Stimulated activated CD4-positive, alpha-beta T cell treated with anti-CD3 and anti-CD28 coated beads, Interleukin-4, amount 100 ng/mL, for 4 hours (primary cell): ENCODE measurements around the gene C19orf47.
A peak's percentile ranks its signal among the peaks of the same experiment; 100 is the strongest.
"Not testable (repeated sequence)": the region's sequence is repeated elsewhere in the genome, so short reads cannot be mapped to it uniquely, and the experiment has no call there.

ENCODE experiments used
- DNase-seq, 2 experiments: peaks; one replicate each; pipeline ENCODE4 v3.0.0-alpha.2; 2020

C19orf47 gene

DNA sequence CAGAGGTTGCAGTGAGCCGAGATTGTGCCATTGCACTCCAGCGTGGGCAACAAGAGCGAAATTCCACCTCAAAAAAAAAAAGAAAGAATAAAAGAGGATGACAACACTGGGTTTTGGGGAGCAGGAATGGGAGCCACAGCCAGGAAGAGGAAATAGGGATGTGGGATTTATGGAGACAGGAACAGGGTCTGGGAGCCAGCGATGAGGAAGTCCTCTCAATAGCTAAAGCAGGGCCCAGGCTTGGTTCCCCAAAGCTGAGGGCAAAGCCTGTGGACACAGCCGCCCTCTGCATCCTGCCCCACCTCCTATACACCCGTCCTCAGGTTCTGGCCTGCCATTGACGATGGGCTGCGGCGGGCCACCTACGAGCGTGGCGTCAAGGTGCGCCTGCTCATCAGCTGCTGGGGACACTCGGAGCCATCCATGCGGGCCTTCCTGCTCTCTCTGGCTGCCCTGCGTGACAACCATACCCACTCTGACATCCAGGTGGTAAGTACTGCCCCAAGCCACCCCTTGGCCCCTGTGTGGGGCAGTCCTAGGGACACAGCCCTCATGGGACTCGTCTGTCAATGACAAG, 28.2 kb upstream of the C19orf47 start:
- no peak for DNase-seq

DNA sequence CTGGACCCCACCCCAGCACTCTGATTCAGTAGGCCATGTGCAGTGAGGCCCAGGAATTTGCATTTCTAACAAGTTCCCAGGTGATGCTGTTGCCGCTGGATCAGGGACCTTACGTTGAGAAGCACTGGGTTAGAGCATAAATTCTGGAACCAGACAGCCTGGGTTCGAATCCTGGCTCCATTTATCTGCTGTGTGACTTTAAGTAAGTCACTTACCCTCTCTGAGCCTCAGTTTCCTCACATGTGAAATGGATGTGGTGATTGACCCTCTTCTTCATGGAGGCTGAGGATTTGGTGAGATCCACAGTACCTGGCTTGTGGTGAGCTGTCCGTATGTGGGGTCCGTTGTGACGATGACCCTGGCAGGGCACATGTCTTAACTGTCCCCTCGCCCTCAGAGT, 25.9 kb upstream of the C19orf47 start:
- DNase-seq = no peak

DNA sequence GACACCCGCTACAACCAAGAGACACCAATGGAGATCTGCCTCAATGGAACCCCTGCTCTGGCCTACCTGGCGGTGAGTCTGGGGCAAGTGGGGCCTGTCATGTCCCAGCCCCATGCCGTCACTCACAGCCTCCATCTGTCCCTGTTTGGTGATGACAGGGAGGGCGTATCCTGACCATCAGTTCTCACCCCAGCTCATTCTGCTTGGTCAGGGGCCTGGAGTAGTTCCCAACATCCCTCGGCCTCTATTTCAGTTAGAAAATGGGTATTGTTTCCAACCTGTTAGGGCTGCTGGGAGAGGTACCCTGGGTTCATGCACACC, 23.6 kb upstream of the C19orf47 start:
- DNase-seq = no peak

DNA sequence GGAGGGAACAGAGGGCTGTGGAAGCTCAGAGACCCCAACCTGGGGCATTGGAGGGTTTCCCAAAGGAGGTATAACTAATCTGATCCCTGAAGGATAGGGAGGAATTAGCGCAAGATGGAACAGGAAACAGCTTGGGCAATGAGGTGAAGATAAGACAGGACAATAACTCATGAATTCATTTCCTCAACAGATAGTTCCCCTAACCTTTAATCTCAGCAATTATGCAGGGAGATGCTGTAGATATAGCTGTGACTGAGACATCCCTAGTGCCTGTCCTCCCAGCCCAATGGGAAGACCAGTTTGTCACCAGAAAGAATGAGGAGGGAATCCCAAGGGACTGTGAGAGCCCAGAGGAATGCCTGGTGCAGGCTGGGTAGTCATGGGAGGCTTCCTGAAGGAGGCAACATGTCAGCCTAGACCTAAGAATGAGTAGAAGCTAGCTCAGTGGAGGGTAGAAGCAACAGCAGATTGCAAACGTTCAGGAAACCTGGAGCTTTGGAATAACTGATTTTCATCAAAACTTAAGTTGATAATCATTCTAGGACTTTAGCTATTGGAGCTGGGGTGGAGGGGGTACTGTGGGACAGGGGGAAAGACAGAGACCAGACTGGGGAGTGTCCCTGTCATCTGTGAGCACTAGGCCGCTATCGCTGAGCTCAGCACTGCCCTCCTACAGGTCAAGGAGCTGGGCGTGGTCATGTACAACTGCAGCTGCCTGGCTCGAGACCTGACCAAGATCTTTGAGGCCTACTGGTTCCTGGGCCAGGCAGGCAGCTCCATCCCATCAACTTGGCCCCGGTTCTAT, 23.0 kb upstream of the C19orf47 start:
- DNase-seq = no peak

DNA sequence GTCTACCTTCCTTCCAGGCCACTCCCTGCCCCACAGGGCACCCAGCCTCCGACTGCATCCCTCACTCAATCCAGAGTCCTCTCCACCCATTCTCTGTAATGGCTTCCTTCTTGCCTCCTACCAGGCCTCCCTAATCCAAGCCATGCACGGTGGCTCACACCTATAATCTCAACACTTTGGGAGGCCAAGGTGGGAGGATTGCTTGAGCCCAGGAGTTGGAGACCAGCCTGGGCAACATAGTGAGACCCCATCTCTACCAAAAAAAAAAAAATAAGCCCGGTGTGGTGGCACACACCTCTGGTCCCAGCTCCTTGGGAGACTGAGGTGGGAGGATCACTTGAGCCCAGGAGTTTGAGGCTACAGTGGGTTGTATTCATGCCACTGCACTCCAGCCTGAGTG, 22.1 kb upstream of the C19orf47 start:
- DNase-seq = not testable (repeated sequence)

DNA sequence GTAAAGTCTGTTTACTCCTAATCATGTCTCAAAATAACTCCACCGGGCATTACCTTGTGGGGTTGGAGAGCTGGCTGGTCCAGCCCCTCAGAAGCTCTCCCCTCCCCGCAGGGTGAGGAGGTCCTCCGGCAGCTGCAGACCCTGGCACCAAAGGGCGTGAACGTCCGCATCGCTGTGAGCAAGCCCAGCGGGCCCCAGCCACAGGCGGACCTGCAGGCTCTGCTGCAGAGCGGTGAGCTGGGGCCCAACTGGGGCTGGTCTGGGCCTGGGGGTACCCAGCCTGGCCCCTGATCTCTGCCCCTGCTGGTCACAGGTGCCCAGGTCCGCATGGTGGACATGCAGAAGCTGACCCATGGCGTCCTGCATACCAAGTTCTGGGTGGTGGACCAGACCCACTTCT, 21.6 kb upstream of the C19orf47 start:
- DNase-seq = no peak

DNA sequence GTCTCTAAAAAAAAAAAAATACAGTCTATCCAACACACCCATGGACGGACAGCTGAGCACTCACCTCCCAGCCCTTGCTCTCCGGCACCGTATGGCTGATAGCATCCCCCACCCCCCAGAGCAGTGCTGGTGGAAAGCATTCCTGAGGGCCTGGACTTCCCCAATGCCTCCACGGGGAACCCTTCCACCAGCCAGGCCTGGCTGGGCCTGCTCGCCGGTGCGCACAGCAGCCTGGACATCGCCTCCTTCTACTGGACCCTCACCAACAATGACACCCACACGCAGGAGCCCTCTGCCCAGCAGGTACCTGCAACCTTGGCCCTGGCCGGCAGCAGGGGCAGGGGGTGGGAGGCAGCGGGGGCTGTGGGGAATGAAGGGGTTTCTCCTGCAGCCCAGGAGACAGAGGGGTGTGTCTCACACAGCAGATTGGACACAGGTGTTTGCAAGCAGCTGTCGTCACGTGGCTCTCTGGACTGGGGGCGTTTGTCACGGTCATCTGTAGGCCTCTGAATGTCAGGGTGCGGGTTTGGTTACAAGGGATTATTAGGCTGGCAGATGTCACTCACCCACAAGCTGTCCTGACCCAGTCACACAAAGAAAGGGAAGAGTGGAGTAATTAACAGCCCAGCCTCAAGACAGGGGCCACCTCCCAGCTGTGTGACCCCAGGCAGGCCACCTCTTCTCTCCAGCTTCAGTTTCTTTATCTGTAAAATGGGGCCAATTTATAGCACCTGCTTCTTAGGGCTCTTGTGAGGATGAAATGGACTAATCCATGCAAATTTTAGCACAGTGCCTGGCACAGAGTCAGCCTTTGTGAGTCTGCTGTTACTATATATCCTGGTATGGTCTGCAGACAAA, 19.6 kb upstream of the C19orf47 start:
- no peak for DNase-seq

DNA sequence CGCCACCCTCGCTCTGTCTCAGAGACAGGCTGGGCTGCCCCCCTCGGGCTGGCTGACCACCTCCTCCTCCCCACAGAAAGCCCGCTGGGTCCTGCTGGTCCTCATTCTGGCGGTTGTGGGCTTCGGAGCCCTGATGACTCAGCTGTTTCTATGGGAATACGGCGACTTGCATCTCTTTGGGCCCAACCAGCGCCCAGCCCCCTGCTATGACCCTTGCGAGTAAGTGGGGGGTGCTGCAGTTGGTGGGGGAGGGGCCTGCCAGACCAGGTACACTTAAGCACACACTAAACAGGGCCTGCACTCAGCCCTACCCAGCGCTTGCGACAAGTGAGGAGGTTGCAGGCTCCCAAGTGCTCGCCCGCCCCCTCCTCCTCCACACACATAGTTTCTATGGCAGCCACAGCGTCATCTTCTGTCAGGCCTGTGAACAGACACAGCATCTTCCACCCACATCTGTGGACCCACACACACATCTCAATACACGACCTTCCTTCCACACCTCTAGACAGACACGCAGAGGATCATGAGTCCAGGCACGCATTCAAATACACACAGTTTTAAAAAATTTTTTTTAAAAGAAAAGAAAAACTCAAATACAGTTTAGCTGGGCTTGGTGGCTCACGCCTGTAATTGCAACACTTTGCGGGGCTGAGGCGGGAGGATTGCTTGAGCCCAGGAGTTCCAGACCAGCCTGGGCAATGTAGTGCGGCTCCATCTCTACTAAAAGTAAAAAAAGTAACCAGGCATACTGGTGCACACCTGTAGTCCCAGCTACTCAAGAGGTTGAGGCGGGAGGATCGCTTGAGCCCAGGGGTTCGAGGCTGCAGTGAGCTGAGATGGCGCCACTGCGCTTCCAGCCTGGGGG, 18.7 kb upstream of the C19orf47 start:
- no peak for DNase-seq

DNA sequence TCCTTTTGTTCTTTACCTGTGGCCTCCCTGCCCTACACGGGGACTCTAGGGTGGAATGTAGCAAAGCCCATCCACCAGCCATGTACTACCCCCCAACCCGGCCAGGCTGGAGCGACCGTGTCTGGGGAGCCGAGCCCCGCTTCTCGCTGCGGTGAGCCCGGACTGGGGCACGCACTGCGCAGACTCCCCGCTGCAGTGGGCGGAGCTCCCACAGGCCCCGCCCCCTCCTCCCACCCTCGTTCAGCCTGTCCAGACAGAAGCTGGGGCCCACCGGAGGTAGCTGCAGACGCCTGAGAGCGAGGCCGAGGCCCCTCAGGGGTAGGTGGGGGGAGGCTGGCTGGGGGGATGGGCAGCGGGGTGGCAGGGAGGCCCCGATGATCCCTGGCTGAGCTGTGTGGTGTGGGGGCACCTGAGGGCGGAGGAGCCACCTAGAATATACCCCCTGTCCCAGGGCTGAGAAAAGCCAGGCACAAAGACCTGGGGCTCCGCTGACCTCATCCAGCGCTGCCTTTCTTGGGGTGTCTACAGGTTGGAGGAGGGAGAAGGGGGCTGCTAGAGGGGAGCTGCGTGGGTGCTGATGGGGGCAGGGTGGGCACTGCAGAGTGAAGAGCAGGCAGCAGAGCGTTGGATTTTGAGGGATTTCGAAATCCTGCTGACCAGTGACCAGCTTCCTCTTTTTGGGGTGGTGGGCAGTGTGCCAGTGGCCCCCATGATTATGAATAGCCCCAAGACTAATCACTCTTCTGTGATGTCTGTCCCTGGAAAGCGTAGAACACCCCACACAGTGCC, 17.6 kb upstream of the C19orf47 start:
- DNase-seq = peak; percentile 10 to 59

DNA sequence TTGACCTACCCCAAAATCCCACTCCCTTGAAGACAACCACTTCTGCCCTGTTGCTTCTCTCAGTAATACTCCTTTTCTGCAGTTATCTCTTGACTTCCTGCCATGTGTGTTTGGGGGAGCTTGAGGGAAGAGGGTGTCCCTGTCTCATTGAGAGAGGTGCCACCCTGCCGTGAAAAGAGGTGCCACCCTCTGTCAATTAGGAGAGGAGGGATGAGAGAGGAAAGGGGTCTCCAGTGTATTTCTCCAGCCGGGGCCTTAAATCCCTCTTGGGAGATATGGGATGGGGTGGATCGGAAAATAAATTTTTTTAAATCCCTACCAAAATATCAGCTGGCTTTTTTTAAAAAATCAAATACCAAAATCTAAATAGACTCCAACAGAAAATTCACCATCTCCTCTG, 16.8 kb upstream of the C19orf47 start:
- DNase-seq = no peak

DNA sequence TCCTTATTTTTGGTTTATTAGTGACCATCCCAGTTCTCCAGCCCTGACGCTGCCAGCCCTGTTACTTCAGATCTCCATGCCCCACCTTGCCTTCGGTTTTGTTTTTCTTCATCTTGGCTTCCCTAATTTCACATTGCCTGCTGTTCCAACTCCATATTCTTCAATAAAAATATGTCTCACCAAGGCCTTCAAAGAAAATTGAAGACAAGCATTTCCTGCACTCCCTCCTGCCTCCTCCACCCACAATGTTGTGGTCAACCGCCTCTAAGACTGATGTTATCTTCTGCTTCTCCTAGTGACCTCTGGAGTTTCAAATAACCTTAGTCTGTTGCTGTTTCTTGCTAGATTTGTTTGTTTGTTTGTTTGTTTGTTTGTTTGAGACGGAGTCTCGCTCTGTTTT, 14.9 kb upstream of the C19orf47 start:
- no peak for DNase-seq

DNA sequence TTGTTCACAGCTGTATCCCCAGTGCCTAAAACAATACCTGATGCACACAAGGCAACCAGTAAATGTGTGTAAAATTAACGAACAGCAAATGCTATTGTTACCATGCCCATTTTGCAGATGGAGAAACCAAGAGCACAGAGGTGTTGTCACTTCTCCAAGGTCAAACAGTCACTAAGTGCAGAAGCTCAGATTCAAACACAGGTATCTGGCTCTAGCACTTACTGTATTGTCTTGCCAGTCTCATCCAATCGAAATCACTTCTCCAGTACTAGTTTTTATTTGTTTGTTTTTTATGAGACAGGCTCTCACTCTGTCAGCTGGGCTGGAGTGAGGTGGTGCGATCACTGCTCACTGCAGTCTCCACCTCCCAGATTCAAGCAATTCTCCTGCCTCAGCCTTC, 14.0 kb upstream of the C19orf47 start:
- DNase-seq = no peak

DNA sequence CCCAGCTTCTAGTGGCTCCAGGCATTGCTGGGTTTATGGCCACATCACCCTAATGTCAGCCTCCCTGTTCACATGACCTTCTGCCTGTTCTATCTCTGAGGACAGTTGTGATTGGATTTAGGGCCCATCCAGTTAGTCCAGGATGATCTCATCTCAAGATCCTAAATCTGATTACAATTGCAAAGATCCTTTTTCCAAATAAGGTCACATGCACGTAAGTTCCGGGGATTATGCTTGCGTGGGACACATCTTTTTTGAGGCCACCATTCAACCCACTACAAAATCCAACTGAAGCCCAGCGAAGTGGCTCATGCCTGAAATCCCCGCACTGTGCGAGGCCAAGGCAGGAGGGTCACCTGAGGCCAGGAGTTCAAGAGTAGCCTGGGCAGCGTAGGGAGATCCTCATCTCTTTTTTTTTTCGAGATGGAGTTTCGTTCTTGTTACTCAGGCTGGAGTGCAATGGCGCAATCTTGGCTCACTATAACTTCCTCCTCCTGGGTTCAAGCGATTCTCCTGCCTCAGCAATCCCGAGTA, 12.6 kb upstream of the C19orf47 start:
- no peak for DNase-seq

DNA sequence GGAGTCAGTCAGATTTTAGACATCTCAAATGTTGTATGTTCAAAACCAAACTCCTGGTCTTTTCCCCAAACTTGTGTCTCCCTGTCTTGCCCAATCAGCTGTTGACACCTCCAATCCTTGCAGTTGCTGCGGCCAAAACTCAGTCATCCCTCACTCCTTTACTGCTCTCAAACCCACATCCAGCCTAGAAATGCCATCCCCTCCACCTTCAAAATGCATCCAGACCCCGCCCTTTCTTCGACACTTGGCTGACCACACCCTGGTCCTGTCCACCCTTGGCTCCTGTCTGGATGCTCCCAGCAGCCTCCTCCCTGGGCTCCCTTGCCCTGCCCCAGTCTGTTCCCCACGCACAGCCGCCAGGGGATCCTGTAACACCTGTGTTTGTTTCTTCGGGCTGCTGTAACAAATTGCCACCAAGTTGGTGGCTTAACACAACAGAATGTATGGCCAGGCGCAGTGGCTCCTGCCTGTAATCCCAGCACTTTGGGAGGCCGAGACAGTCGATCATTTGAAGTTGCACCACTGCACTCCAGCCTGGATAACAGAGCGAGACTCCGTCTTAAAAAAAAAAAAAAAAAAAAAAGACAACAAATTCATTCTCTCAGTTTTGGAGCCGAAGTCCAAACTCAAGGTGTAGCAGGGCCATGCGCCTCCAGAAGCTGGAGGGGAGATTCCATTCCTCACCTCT, 12.0 kb upstream of the C19orf47 start:
- DNase-seq = no peak

DNA sequence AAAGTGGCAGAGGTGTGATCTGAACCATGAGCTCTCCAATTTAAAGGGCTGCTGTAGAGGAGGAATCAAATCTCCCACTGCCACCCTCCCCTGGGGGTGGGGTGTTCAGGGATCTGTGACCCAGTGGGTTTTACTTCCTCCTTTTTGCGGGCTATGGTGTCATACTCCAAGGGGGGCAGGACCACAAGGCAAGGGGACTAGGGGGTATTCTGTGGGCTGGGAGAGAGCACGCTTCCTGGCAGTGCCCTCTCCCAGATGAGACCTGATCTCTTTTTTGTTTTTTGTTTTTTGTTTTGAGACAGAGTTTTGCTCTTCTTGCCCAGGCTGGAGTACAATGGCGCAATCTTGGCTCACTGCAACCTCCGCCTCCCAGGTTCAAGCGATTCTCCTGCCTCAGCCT, 10.6 kb upstream of the C19orf47 start:
- DNase-seq = no peak

DNA sequence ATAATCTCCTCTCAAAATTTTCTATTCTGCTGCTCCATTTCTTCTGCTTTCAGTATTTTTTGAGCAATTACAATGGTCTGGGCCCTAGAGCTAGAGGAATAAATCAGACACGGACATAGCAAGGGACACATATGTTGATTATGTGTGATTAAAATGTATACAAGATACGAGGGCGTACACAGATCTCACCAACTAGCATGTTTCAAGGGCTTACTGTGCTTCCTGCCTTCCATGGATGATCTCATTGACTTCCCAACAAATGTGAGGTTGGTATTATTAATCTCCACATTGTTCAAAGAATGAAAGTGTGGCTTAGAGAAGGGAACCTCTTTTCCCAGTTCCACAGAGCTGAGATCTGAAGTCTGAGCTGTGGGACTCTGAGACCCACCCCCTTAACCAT, 9.4 kb upstream of the C19orf47 start:
- no peak for DNase-seq

DNA sequence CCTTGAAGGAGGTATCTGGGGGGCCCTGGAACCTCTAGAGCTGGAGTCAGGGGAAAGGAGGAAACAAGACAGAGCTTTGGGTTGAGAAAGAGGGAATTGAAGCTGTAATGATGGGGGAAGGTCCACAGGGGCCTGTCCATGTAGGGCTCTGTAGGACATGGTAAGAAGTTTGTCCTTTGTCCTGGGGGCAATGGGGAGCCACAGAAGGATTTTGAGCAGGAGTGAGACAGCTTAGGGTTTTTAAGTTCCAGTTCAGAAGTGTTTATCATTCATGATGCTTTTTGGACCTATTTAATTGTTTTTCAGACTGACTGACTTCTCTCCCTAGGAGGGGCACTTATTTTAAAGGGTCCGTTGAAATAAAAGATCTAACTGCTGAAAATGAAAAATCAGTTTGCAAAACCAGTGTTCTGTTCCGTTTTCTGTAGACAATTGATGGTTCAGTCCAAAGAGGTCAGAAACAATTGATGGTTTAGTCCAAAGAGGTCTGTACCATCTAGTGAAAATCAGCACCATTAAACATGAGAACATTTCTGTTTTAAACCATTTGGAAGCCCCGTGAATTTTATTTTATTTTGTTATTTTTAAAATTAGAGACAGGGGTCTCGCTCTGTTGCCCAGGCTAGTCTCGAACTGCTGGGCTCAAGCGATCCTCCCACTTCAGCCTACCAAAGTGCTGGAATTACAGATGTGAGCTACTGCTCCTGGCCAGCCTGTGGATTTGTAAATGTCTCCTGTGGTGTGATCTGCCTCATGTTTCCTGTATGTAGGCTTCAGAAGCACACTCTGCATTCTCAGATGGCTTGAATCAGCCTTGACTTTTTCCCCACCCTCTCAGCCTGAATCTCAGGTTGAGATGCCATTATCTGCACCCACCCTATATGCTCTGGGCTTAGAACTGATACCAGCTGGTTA, 8.7 kb upstream of the C19orf47 start:
- no peak for DNase-seq

DNA sequence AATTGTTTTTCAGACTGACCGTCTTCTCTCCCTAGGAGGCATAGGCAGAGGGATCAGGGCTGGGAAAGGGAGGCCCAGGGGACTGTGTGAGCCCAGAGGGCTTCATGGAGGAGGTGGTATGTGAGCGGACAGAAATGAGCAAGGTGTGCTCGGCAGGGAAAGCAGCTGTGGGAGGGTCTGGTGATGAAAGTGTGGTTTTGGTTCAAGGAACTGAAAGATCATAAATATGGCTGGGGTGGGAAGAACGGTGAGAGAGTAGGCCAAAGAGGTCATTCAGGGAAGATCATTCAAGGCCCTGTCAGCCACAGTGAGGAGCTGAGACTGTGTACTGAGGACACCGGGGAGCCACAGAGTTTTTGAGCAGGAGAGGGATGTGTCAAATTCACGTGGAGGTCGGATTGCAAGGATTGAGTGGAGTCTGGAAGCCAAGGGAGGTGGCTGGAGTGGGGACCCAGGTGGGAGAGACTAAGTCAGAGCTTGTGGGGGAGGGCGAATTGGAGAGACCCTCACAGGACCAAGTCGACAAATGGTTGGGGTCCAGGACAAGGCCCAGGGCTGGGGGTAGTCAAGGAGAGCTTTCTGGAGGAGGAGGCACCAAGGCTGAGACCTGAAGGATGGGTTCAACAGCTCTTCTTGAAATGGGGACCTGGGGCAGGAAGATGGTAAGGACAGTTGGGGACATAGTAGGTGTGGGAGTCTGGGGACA, 7.9 kb upstream of the C19orf47 start:
- DNase-seq = no peak

DNA sequence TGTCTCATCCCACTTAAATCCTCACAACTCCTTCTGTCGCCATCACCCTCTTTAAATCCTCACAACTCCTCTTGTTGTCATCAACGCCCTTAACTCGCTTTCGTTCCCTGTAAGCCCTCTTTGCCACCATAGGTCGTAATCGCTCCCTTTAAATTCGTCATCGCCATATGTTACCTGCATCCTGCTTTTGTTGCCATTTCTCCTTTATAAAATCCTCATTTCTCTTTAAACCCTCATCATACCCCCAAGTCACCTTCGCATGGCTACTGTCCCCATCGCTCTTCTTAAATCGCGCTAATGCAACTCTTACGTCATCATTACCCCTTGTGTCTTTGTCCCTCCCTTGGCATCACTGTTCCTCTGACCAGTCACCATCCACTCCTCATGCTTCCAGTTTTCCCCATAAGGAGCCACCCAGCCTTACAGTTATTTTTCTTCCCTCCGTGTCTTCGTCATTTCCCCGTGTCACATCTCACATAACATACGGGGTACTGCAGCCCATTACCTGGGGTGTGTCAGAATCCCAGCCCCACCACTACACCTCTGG, 837 bp upstream of the C19orf47 start:
- no peak for DNase-seq
